ENCODE results near the gene CALHM4.

CALHM4 gene

DNA sequence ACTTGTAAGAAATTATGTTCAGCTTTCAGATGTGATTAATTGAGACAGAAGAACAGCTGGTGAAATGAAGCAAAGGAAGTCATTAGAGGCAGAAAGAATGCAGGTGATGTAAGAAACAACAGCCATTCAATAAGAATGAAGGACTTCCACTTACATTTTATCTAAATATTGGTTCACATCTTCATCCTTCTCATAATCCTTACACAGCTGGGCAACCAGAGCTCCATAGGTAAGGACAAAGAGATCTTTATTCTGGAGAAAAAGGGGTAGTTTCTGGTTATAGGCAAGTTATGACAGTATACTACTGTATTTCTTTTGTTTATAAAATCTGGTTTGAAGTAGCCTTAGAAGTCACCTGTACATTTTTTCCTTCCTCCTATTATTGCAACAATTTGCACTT, 10.4 kb upstream of the CALHM4 start:
- DNase-seq, result no peak

DNA sequence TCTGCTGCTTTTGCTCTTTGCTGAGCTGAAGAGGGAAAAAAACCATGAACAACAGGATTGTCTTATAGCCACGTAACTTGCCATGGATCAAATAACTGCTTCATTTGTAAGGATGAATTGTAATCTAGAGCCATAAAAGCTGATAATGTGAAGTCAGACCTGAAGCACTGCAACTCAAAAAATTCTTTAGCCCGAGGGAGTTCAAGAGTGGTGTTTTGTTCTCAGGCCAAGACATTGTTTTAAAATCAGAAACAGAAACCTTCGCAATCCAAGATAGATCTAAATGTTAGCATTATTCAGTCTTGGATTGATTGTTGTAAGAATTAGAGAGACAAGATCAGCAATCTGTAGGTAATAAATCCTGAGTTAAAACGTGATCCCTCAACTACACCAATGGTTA, 7.9 kb upstream of the CALHM4 start, which contains the start of gene TRAPPC3L:
Gene TRAPPC3L (minus strand): TSS at position 34 of the 400 bp plus-strand sequence. CDS start 170 bp downstream, outside the sequence.
- DNase-seq, result no peak

DNA sequence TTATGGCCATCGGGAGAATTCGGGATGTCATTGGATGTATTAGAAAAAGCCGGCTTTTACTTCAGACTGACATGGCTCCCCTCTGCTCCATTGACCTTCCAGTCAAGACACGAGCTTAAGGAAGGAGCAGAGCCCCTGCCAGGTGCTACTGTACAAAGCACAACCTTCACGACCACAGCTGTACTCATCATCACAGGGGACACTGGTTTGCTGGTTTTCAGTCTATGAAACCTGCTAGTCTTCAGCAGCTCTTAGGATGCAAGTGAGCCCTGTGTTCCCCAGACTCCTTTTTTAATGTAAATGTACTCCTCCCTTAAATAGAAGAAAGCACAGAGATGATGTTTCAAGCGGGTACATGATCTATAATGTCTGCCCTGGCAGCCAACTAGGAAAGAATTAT, 6.2 kb upstream of the CALHM4 start:
- DNase-seq, result no peak

GRCh38 chr6:116550796-116551195, 2.8 kb upstream of the CALHM4 start:
- no peak for DNase-seq

DNA sequence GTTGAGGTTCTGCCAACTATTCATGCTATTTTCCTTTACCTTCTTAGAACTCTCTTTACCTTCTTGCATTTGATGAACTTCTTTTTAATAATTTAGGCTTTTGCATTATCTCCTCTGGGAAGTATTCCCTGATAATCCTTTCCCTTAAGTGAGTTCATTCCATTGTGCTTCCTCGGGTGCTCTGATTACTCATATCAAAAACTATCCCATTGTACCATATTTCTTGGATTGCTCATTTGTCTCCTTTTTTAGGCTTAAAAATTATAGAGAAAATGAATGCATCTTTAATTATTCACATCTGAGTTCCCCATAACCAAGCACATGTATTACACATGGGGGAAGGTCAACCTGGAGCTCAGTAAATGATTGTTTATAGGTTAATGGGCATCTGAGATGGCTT, 2.5 kb downstream of the CALHM4 start:
- no peak for DNase-seq

DNA sequence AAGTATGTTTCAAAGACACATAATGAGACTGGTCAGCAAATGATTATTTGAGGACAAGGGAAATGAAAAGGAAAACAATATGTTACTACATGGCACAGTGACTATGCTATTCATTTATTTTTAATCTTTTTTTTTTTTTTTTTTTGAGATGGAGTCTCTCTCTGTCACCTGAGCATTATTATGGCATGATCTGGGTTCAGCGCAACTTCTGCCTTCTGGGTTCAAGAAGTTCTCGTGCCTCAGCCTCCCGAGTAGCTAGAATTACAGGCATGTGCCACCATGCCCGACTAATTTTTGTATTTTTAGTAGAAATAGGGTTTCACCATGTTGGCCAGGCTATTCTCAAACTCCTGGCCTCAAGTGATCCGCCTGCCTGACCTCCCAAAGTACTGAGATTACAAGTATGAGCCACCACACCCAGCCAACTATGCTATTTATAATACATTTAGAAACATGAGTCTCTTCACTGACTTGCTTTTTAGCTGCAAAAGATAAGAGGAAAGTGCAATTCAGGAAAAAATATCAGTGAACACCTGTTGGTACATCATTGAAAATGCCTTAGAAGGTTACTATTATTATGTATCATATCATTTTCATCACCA, 3.4 kb downstream of the CALHM4 start:
- DNase-seq, result no peak

GRCh38 chr6:116557893-116558292, 4.3 kb downstream of the CALHM4 start:
- peak; percentile 36 for DNase-seq

DNA sequence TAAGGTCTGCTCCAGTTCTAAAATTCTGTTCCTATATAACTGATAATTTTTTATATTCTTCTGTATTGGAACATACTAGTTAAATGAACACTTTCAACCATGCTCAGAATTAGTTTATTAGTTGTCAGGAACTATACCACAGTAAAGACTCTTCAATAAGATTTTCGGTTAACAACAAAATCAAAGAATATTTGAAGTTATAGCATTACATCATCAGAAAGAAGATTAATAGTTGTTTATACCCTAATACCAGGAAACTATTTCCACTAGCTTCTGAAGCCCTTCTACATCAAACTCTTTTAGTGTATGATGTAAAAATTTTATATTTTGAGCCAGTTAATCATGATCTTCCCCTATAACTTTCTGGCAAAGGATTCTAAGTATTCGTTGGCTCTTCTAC, 6.6 kb downstream of the CALHM4 start:
- no peak for DNase-seq

DNA sequence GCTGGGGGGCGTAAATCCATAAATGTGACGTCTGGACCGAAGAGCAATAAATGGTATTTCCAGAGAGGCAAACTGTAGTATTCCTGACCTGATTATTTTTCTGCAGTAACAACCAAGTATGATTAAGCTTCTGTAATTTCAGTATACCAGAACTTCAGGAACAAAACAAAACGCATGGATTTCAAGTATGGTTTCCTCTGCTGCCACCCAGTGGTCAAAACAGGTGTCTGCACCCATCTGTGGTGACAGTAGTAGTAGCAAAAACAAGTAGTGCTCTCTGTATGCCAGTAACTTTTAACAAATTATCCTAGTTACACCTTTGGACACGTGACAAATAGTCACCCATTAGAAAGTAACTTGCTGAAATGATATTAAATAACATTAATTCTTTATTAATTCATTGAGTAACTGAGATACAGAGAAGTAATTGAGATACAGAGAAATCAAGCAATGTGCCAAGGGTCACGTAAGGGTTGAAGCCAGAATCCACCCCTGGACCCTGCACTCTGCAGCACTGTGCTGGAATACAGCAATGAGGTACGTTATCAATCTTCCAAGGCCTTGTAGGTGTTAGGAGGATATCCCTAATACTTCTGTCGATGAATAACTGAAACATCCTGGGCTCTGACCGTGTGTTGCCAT, 7.9 kb downstream of the CALHM4 start:
- peak; percentile 80 for DNase-seq

DNA sequence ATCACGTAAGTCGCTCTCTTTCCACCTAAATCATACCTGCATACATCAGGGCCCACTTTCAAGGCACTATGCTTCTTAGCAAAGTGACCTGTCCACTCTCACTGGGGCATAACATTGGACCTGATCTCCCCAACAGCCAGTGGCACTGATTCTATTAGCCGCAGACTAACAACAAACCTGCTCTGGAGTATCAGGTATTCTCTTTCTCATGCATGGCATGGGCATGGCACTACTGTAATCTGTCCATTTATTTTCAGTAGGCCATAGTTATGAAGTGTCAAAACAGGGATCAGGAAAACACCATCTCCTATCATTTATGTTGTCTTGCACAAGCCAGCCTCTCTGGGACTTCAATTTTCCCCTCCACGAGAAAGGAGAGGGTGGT, 8.5 kb downstream of the CALHM4 start:
- no peak for DNase-seq

- no peak for DNase-seq
These were observed 9.1 kb downstream of the CALHM4 start for GRCh38 chr6:116562614-116563013.

GRCh38 chr6:116563830-116564229, 10.3 kb downstream of the CALHM4 start:
- DNase-seq, result no peak

DNA sequence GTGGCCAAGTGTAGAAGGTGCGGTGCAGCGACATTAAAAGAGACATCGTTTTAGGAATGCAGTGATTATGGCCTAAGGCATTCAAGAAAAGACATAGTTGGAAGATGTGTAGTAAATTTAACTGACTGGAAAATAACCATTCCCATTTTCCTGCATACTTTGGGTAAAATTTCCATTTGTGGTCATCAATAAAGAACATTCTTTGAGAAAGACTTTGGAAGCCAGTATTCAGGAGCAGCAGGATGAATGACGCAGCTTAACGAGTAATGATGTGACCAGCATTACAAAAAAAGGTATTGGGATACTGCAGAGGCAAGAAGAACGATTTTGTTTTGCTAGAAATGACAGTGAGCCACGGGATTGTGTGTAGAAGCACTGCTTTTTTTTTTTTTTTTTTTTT, 10.8 kb downstream of the CALHM4 start:
- no peak for DNase-seq

GRCh38 chr6:116564921-116565872, 11.6 kb downstream of the CALHM4 start:
- peak; percentile 73 for DNase-seq

GRCh38 chr6:116568111-116568510, 14.6 kb downstream of the CALHM4 start:
- DNase-seq, result no peak

DNA sequence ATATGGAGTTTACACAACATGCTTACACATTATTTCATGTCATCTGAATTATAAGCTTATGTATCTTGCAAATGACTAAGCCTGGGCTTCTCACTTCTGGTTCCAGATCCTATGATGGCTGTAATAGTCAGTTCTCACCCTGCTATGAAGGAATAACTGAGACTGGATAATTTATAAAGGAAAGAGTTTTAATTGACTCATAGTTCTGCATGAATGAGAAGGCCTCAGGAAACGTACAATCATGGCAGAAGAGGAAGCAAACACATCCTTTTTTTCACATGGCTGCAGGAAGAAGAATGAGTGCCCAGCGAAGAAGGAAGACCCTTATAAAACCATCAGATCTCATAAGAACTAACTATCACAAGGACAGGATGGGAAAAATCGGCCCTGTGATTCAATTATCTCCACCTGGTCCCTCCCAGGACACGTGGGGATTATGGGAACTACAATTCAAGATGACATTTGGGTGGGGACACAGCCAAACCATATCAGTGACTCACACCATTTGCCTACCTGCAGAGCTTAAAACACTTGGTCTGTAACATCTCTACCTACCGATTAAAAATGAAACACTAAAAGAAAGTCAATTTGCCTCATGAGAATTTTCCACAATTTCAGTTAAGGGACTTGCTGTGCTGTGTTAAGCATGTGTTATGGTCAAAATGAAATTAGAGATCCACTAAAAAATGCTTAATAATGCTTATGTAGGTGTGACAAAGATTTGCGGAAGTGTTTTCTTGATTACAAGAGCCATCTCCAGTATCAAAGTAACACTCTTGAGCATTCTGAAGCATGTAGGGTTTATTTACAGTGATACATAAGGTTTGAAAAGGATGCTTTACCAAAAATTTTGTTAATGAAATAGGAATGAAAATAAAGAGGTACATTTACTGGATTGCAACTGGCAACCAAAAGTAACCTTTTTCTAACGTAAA, 15.5 kb downstream of the CALHM4 start:
- DNase-seq, result no peak

DNA sequence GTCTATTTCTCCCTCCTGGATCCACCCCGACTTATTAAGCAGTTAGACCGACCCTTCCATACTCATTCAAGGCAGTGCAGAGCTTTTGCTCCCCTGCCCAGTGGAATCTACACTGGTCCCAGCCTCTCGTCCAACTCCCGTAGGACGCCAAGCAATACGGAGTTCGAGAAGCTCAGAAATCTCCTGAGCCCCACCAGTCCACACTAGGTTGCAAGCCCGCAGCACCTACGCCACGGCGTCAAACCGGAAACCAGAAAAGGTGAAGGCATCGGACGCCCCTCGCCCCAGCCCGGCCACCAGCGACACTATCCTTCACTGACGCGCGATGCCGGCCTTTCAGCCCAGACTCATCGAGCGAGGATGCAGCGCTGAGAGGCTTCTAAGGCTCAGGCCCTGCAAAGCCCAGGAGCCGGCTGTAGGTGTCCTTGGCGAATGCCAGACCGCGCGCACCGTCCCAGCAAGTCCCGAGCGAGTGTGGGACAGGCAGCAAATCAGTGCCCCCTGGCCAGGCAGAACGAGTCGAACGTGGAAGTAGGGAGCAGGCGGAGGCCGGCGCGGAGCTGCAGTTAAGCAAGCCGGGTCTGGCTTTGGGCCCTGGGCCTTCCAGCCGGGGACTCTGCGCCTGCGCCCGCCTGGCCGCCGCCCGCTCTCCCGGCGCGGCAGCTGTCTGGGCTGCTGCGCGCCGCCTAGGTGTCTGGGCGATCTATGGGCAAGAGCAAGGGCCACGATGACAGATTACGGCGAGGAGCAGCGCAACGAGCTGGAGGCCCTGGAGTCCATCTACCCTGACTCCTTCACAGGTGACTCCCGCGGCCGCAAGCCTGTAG, 17.5 kb downstream of the CALHM4 start, which contains the start of gene RWDD1:
Gene RWDD1 (plus strand): TSS at position 649 of the 827 bp plus-strand sequence. CDS start 79 bp downstream, at position 728.
- peak; percentile 98 for DNase-seq

- no peak for DNase-seq
These were observed 18.1 kb downstream of the CALHM4 start for GRCh38 chr6:116571683-116572000.

- peak; percentile 29 for DNase-seq
These were observed 18.6 kb downstream of the CALHM4 start for GRCh38 chr6:116572162-116572561.

DNA sequence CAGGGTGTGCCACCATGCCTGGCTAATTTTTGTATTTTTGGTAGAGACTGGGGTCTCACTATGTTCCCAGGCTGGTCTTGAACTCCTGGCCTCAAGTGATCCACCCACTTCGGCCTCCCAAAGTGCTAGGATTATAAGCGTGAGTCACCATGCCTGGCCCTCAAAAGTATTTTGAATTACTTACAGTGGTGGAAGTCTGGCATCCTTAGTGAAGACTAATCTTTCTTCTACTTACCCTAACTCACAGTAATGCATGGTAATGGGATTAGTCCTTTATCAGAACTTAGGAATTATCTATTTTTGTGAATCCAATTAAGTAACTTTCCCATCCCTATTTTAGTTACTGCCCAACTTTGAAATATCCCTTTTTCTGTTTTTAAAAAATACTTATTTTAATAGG, 21.7 kb downstream of the CALHM4 start:
- no peak for DNase-seq

DNA sequence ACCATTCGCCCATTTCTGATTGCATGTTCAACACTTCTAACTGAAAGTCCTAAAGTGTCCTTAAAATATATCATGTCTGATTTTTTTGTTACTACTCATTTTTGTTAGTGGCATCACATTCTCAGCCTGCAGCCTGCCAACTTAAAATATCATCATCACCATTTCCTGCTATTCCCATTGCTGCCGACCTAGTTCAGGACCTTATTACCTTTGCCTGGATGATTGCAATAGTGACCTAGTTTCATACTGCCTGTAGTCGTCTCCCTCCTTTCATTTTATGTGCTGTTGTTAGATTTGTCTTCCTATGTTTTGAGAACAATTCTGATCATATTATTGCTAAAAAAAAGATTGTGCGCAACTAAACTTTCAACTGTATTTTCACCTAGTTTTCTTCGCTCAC, 23.9 kb downstream of the CALHM4 start:
- peak; percentile 22 for DNase-seq

DNA sequence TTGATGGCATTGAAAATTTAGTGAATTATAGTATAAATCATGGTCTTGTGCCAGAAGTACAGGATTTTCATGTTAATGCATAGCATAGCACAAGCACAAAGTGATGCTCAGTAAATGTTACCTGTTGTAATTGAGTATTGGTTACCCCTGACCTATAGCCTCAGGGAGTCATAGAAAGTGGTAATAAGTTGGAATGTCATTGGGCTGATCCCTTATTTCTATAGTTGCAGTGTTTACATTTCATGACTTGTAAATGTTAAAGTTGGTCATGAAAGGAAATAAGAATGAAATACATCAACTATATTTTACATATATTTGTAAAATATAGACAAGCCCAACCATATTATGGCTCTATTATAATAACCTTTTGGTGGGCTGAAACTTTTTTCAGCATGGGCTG, 24.8 kb downstream of the CALHM4 start:
- DNase-seq, result no peak
